Activated CD4-positive, alpha-beta T cell treated with anti-CD3 and anti-CD28 coated beads, Interleukin-2, amount 50 U/mL, for 48 hours (primary cell): ENCODE measurements around the gene OSBPL10.

Source experiments
- DNase-seq, 2 experiments: peaks; one replicate each; pipeline ENCODE4 v3.0.0-alpha.2; 2020

The OSBPL10 gene

GRCh38 chr3:31839144-31839917 is 141.7 kb downstream of the OSBPL10 start:
- DNase-seq: no peak

GRCh38 chr3:31836131-31837075 is 144.7 kb downstream of the OSBPL10 start:
- no peak for DNase-seq

- no peak for DNase-seq
Observed at GRCh38 chr3:31833391-31834190, 147.5 kb downstream of the OSBPL10 start.

- no peak for DNase-seq
Observed at GRCh38 chr3:31832551-31832950, 148.5 kb downstream of the OSBPL10 start.

GRCh38 chr3:31831591-31831990 is 149.5 kb downstream of the OSBPL10 start:
- DNase-seq: no peak

GRCh38 chr3:31829826-31830426 is 151.1 kb downstream of the OSBPL10 start:
- no peak for DNase-seq

- DNase-seq: no peak
Observed at GRCh38 chr3:31829010-31829409, 152.1 kb downstream of the OSBPL10 start.

- no peak for DNase-seq
Observed at GRCh38 chr3:31828007-31828406, 153.1 kb downstream of the OSBPL10 start.

- DNase-seq: no peak
Observed at GRCh38 chr3:31823184-31823583, 157.9 kb downstream of the OSBPL10 start.

- DNase-seq: no peak
Observed at GRCh38 chr3:31821118-31821517, 159.9 kb downstream of the OSBPL10 start.

GRCh38 chr3:31819441-31819840 is 161.6 kb downstream of the OSBPL10 start:
- DNase-seq: no peak

GRCh38 chr3:31817411-31817966 is 163.6 kb downstream of the OSBPL10 start:
- DNase-seq: no peak

GRCh38 chr3:31815631-31816440 is 165.2 kb downstream of the OSBPL10 start:
- DNase-seq: no peak

GRCh38 chr3:31815006-31815405 is 166.1 kb downstream of the OSBPL10 start:
- DNase-seq: no peak

- no peak for DNase-seq
Observed at GRCh38 chr3:31813686-31814085, 167.4 kb downstream of the OSBPL10 start.

GRCh38 chr3:31813197-31813596 is 167.9 kb downstream of the OSBPL10 start:
- no peak for DNase-seq

GRCh38 chr3:31810991-31811433 is 170.1 kb downstream of the OSBPL10 start:
- no peak for DNase-seq

- no peak for DNase-seq
Observed at GRCh38 chr3:31808143-31808720, 172.8 kb downstream of the OSBPL10 start.

- DNase-seq: no peak
Observed at GRCh38 chr3:31804251-31805051, 176.6 kb downstream of the OSBPL10 start.
